ENCODE data around the gene SELPLG.

The SELPLG gene

GRCh38 chr12:108616941-108617858 is 16.5 kb downstream of the SELPLG start:
- no peak for DNase-seq

- DNase-seq: no peak
Measured at GRCh38 chr12:108616359-108616758, 17.3 kb downstream of the SELPLG start.

- DNase-seq: no peak
Measured at GRCh38 chr12:108615918-108616317, 17.8 kb downstream of the SELPLG start.

- no peak for DNase-seq
Measured at GRCh38 chr12:108614639-108615038, 19.1 kb downstream of the SELPLG start.

GRCh38 chr12:108614041-108614440 is 19.7 kb downstream of the SELPLG start:
- DNase-seq: no peak

GRCh38 chr12:108613548-108613947 is 20.1 kb downstream of the SELPLG start:
- DNase-seq: no peak

GRCh38 chr12:108612788-108613282 is 20.9 kb downstream of the SELPLG start:
- DNase-seq: no peak

GRCh38 chr12:108611884-108612415 is 21.7 kb downstream of the SELPLG start:
- DNase-seq: no peak

GRCh38 chr12:108610856-108611605 is 22.7 kb downstream of the SELPLG start:
- no peak for DNase-seq

- no peak for DNase-seq
Measured at GRCh38 chr12:108610336-108610815, 23.3 kb downstream of the SELPLG start.

- DNase-seq: no peak
Measured at GRCh38 chr12:108609537-108610335, 24.0 kb downstream of the SELPLG start.

GRCh38 chr12:108608616-108609015 is 25.1 kb downstream of the SELPLG start:
- DNase-seq: no peak

- DNase-seq: no peak
Measured at GRCh38 chr12:108607981-108608600, 25.6 kb downstream of the SELPLG start.

- no peak for DNase-seq
Measured at GRCh38 chr12:108606492-108606891, 27.2 kb downstream of the SELPLG start.

- no peak for DNase-seq
Measured at GRCh38 chr12:108605690-108606406, 27.8 kb downstream of the SELPLG start.

- no peak for DNase-seq
Measured at GRCh38 chr12:108605000-108605689, 28.5 kb downstream of the SELPLG start.

- DNase-seq: no peak
Measured at GRCh38 chr12:108604208-108604941, 29.3 kb downstream of the SELPLG start.

- no peak for DNase-seq
Measured at GRCh38 chr12:108603743-108604142, 30.0 kb downstream of the SELPLG start.

- DNase-seq: no peak
Measured at GRCh38 chr12:108602976-108603704, 30.6 kb downstream of the SELPLG start.
